SK-N-SH (cell line): ENCODE data around the gene SEMA3B. TPM values are rescaled to one million over a fixed set of nuclear protein-coding genes. Genes with fewer than 3 reads are reported as not detected.

Source experiments
- CTCF ChIA-PET: fragments of 300-600, 350-600 bp; formaldehyde crosslinking; extraction: SDS; loops from one replicate; lab custom pipeline; 2021; lab: Yijun Ruan, JAX
- POLR2A ChIA-PET: fragments of 350-600 bp; sonication (Branson Sonifier 250); formaldehyde crosslinking; extraction: SDS; loops from one replicate; lab custom pipeline; 2020; ENCODE audit warnings: antibody characterized with exemption, inconsistent platforms; lab: Yijun Ruan, JAX
- DNase-seq: peaks from one replicate; pipeline ENCODE4 v3.0.0; 2012
- H2AFZ ChIP-seq: fragments of 200-600 bp; sonication (generic); 2 replicates; pipeline ENCODE4 v1.8.1; 2016; ENCODE audit warnings: antibody characterized with exemption, mild to moderate bottlenecking, low read depth
- H3F3A ChIP-seq: fragments of 200-600 bp; sonication (generic); replicated peaks from 2 replicates; pipeline ENCODE3; 2016; ENCODE audit warnings: antibody characterized with exemption, mild to moderate bottlenecking; ENCODE audit not compliant: insufficient read depth
- H3K27ac ChIP-seq, 2 experiments: fragments of 200-500 bp in 1 of 2; fragments of 200-600 bp in 1 of 2; sonication (Bioruptor generic) in 1 of 2; sonication (generic), shearing (Covaris generic) in 1 of 2; 2 replicates each; pipeline versions ENCODE4 v1.5.1 to v1.6.1; 2014 to 2016; ENCODE audit warnings: low read depth in 2 of 2, inconsistent platforms in 1 of 2, low read length in 1 of 2, mild to moderate bottlenecking in 1 of 2, mixed read lengths in 1 of 2
- H3K27me3 ChIP-seq: fragments of 200-600 bp; sonication (generic), shearing (Covaris generic); 2 replicates; pipeline ENCODE4 v1.6.1; 2016; ENCODE audit warnings: mixed run types; ENCODE audit not compliant: insufficient read depth
- H3K36me3 ChIP-seq, 2 experiments: fragments of 200-500 bp in 1 of 2; fragments of 200-600 bp in 1 of 2; sonication (Bioruptor generic) in 1 of 2; sonication (generic) in 1 of 2; replicated peaks in 1 of 2; 2 replicates each; pipeline versions ENCODE3 to v1.5.1; 2014 to 2016; ENCODE audit warnings: low read length in 1 of 2, mild to moderate bottlenecking in 1 of 2; ENCODE audit not compliant: insufficient read depth in 2 of 2, control insufficient read depth in 1 of 2
- H3K4me1 ChIP-seq, 2 experiments: fragments of 200-500 bp in 1 of 2; fragments of 200-600 bp in 1 of 2; sonication (Bioruptor generic) in 1 of 2; sonication (generic), shearing (Covaris generic) in 1 of 2; 2 replicates each; pipeline versions ENCODE4 v1.5.1 to v1.6.1; 2014 to 2016; ENCODE audit warnings: low read depth in 1 of 2, low read length in 1 of 2, mixed run types in 1 of 2; ENCODE audit not compliant: insufficient read depth in 2 of 2, control insufficient read depth in 1 of 2
- H3K4me2 ChIP-seq: fragments of 200-600 bp; sonication (generic), shearing (Covaris generic); 2 replicates; pipeline ENCODE4 v1.6.1; 2017; ENCODE audit warnings: mixed run types
- H3K4me3 ChIP-seq, 2 experiments: fragments of 200-500 bp in 1 of 2; fragments of 200-600 bp in 1 of 2; sonication (Bioruptor generic) in 1 of 2; sonication (generic), shearing (Covaris generic) in 1 of 2; 2 replicates each; pipeline versions ENCODE4 v1.5.1 to v1.8.1; 2014 to 2016; ENCODE audit warnings: low read depth in 2 of 2, inconsistent platforms in 1 of 2, low read length in 1 of 2, mild to moderate bottlenecking in 1 of 2, mixed read lengths in 1 of 2, moderate library complexity in 1 of 2
- H3K79me2 ChIP-seq: fragments of 200-600 bp; sonication (generic); 2 replicates; pipeline ENCODE4 v1.8.1; 2017; ENCODE audit warnings: mild to moderate bottlenecking; ENCODE audit not compliant: insufficient read depth
- H3K9ac ChIP-seq: fragments of 200-600 bp; sonication (generic); 2 replicates; pipeline ENCODE4 v1.6.1; 2017; ENCODE audit warnings: mixed run types
- H3K9me2 ChIP-seq: fragments of 200-600 bp; sonication (generic); 2 replicates; pipeline ENCODE4 v1.6.1; 2017; ENCODE audit warnings: mixed run types
- H3K9me3 ChIP-seq: fragments of 200-600 bp; sonication (generic); 2 replicates; pipeline ENCODE4 v1.6.1; 2017; ENCODE audit warnings: mixed run types, mild to moderate bottlenecking, moderate library complexity
- H4K20me1 ChIP-seq: fragments of 200-600 bp; sonication (generic); 2 replicates; pipeline ENCODE4 v1.6.1; 2017; ENCODE audit warnings: mild to moderate bottlenecking, mixed run types; ENCODE audit not compliant: insufficient read depth
- CHD2 ChIP-seq: fragments of 150-350 bp; IDR thresholded peaks from 2 replicates; pipeline ENCODE4 v1.6.1; 2018; ENCODE audit warnings: low read length; ENCODE audit not compliant: partially characterized antibody
- ELF1 ChIP-seq: IDR thresholded peaks from 2 replicates; pipeline ENCODE4 v1.4.0; 2012
- FOXJ3 ChIP-seq: sonication (generic); formaldehyde crosslinking; IDR thresholded peaks from 2 replicates; pipeline ENCODE4 v1.5.1; 2020; ENCODE audit warnings: mild to moderate bottlenecking, missing genetic modification reagents
- JUND ChIP-seq: IDR thresholded peaks from 2 replicates; pipeline ENCODE4 v1.4.0; 2012
- MEF2A ChIP-seq: IDR thresholded peaks from 2 replicates; pipeline ENCODE4 v1.4.0; 2012; ENCODE audit warnings: low read depth, borderline replicate concordance
- NRF1 ChIP-seq: IDR thresholded peaks from 2 replicates; pipeline ENCODE4 v1.6.1; 2012; ENCODE audit warnings: low read depth, mild to moderate bottlenecking, low read length
- POLR2AphosphoS5 ChIP-seq: IDR thresholded peaks from 2 replicates; pipeline ENCODE4 v1.6.1; 2012; ENCODE audit warnings: low read depth, low read length
- RXRA ChIP-seq: IDR thresholded peaks from 2 replicates; pipeline ENCODE4 v1.4.0; 2012; ENCODE audit warnings: low read depth, mild to moderate bottlenecking, borderline replicate concordance
- SMC3 ChIP-seq: IDR thresholded peaks from 2 replicates; pipeline ENCODE4 v1.6.1; 2012; ENCODE audit warnings: low read depth, low read length, improper control_type of control experiment
- TCF12 ChIP-seq: IDR thresholded peaks from 2 replicates; pipeline ENCODE4 v1.4.0; 2012
- YY1 ChIP-seq: IDR thresholded peaks from 2 replicates; pipeline ENCODE4 v1.4.0; 2012; ENCODE audit warnings: low read depth, mild to moderate bottlenecking
- WGBS: methylation state at CpG from one replicate; pipeline ENCODE4 v1.1.6; 2017; ENCODE audit warnings: low lambda C conversion rate; 5-methylcytosine and 5-hydroxymethylcytosine counted together
- polyA plus RNA-seq, 3 experiments: library from polyadenylated mRNA; depleted of rRNA; stranded (reverse); fragments of >200 nt; gene quantifications; 2 replicates each; pipeline ENCODE4 v1.2.3, GENCODE V29; 2012
- TF ChIP-seq, protein P1 (sequence below): fragments of 150-350 bp; IDR thresholded peaks from 2 replicates; pipeline ENCODE4 v1.6.1; 2016; ENCODE audit warnings: mild to moderate bottlenecking, low read depth, low read length
- TF ChIP-seq, protein P2 (sequence below): IDR thresholded peaks from 2 replicates; pipeline ENCODE4 v1.4.0; 2012; ENCODE audit warnings: low read depth, borderline replicate concordance
- TF ChIP-seq, protein P3 (sequence below): IDR thresholded peaks from 2 replicates; pipeline ENCODE4; 2012
- TF ChIP-seq, protein P4 (sequence below): IDR thresholded peaks from 2 replicates; pipeline ENCODE4 v1.4.0; 2012; ENCODE audit warnings: low read depth
- TF ChIP-seq, protein P5 (sequence below): IDR thresholded peaks from 2 replicates; pipeline ENCODE4 v1.4.0; 2012; ENCODE audit warnings: low read depth, borderline replicate concordance

The SEMA3B gene
- polyA plus RNA-seq, 1 of the 3 experiments (the other 2 are of a cell fraction): 14.9 TPM

DNA sequence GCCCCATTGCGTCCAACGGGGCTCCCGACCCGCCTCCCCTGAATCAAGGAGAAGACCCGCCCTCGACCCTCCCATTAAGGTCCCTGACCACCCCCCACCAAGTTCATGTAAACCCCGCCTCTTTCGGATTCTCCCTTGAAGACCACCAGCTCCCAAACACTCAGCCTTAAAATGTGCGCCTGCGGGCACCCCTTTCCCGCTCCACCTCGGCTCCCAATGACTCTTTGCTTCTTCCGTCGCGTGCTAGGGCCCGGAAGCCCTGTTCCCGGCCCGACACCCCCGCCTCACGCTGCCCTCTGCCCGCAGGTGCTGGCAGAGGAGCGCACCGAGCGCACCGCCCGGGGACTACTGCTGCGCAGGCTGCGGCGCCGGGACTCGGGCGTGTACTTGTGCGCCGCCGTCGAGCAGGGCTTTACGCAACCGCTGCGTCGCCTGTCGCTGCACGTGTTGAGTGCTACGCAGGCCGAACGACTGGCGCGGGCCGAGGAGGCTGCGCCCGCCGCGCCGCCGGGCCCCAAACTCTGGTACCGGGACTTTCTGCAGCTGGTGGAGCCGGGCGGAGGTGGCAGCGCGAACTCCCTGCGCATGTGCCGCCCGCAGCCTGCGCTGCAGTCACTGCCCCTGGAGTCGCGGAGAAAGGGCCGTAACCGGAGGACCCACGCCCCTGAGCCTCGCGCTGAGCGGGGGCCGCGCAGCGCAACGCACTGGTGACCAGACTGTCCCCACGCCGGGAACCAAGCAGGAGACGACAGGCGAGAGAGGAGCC lies 7.2 kb downstream of the SEMA3B start:
- no peaks in the 10 kb centered on the region for H3K79me2 ChIP-seq
- H4K20me1 ChIP-seq: no peaks in the 10 kb centered on the region
- no peak overlapping the region for H3K27ac ChIP-seq
- H3K9me2 ChIP-seq: no peaks in the 10 kb centered on the region
- TF ChIP-seq RXRA (no peak), YY1 (no peak), POLR2AphosphoS5 (no peak), SMC3 (no peak), JUND (no peak), TCF12 (no peak), ELF1 (no peak), CHD2 (no peak)
- TF ChIP-seq, protein P1, sequence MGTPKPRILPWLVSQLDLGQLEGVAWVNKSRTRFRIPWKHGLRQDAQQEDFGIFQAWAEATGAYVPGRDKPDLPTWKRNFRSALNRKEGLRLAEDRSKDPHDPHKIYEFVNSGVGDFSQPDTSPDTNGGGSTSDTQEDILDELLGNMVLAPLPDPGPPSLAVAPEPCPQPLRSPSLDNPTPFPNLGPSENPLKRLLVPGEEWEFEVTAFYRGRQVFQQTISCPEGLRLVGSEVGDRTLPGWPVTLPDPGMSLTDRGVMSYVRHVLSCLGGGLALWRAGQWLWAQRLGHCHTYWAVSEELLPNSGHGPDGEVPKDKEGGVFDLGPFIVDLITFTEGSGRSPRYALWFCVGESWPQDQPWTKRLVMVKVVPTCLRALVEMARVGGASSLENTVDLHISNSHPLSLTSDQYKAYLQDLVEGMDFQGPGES: no peak
- TF ChIP-seq, protein P2, sequence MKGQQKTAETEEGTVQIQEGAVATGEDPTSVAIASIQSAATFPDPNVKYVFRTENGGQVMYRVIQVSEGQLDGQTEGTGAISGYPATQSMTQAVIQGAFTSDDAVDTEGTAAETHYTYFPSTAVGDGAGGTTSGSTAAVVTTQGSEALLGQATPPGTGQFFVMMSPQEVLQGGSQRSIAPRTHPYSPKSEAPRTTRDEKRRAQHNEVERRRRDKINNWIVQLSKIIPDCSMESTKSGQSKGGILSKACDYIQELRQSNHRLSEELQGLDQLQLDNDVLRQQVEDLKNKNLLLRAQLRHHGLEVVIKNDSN: no peak
- TF ChIP-seq, protein P3, sequence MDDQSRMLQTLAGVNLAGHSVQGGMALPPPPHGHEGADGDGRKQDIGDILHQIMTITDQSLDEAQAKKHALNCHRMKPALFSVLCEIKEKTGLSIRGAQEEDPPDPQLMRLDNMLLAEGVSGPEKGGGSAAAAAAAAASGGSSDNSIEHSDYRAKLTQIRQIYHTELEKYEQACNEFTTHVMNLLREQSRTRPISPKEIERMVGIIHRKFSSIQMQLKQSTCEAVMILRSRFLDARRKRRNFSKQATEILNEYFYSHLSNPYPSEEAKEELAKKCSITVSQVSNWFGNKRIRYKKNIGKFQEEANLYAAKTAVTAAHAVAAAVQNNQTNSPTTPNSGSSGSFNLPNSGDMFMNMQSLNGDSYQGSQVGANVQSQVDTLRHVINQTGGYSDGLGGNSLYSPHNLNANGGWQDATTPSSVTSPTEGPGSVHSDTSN: no peak
- no peak for DNase-seq
- no peak overlapping the region for H3K9ac ChIP-seq
- H3K27me3 ChIP-seq: 0 out of 2 replicates have a peak, but pooled peaks cover 16% of the 10 kb centered on the region
- H2AFZ ChIP-seq: no peak overlapping the region
- 62% methylated on average over 45 of the region's 79 CpGs for WGBS
- H3K4me3 ChIP-seq: no peak overlapping the region
- peaks cover 14% of the 10 kb centered on the region for H3F3A ChIP-seq
- CTCF ChIA-PET: interaction anchor here (1.0 to 12.2 kb wide), 13 partner anchors 8 to 162 kb away, joined by 3 to 206 read pairs (median 11); partner anchors contain the start of genes GNAT1, HYAL3 and NAA80
- no peak overlapping the region for H3K4me2 ChIP-seq
- H3K4me1 ChIP-seq: peaks cover 0 to 11% of the 10 kb centered on the region in 2 experiments; a peak in 1 of 4 replicates
- POLR2A ChIA-PET: no interaction called here
- H3K36me3 ChIP-seq: no peaks in the 10 kb centered on the region
- no peaks in the 10 kb centered on the region for H3K9me3 ChIP-seq

DNA sequence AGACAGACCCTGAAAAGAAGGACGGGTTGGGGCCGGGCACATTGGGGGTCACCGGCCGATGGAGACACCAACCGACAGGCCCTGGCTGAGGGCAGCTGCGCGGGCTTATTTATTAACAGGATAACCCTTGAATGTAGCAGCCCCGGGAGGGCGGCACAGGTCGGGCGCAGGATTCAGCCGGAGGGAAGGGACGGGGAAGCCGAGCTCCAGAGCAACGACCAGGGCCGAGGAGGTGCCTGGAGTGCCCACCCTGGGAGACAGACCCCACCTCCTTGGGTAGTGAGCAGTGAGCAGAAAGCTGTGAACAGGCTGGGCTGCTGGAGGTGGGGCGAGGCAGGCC lies 7.8 kb downstream of the SEMA3B start:
- ChIA-PET POLR2A (no interaction called here), CTCF (interaction anchor here (1.0 to 12.2 kb wide), 6 partner anchors 22 to 156 kb away, joined by 3 to 206 read pairs (median 14); partner anchors contain the start of genes GNAT1, HYAL3 and NAA80)
- H3K79me2 ChIP-seq: no peaks in the 10 kb centered on the region
- no peak overlapping the region for H3K27ac ChIP-seq
- H3K36me3 ChIP-seq: no peaks in the 10 kb centered on the region
- no peak overlapping the region for H3K4me2 ChIP-seq
- WGBS: 89% methylated on average over 12 of the region's 17 CpGs
- H3K4me3 ChIP-seq: no peak overlapping the region
- H3K27me3 ChIP-seq: 0 out of 2 replicates have a peak, but pooled peaks cover 16% of the 10 kb centered on the region
- DNase-seq: no peak
- no peaks in the 10 kb centered on the region for H4K20me1 ChIP-seq
- peaks cover 0 to 11% of the 10 kb centered on the region in 2 experiments; a peak in 1 of 4 replicates for H3K4me1 ChIP-seq
- no peak overlapping the region for H2AFZ ChIP-seq
- no peaks in the 10 kb centered on the region for H3K9me2 ChIP-seq
- H3K9ac ChIP-seq: no peak overlapping the region
- no peaks in the 10 kb centered on the region for H3K9me3 ChIP-seq
- H3F3A ChIP-seq: peaks cover 10% of the 10 kb centered on the region
- no peak for TF ChIP-seq TCF12
- no peak for TF ChIP-seq MEF2A
- TF ChIP-seq SMC3: no peak
- TF ChIP-seq, protein P4, sequence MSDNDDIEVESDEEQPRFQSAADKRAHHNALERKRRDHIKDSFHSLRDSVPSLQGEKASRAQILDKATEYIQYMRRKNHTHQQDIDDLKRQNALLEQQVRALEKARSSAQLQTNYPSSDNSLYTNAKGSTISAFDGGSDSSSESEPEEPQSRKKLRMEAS: no peak
- TF ChIP-seq, protein P3: no peak
- no peak for TF ChIP-seq RXRA
- no peak for TF ChIP-seq NRF1
- no peak for TF ChIP-seq FOXJ3
- TF ChIP-seq, protein P5, sequence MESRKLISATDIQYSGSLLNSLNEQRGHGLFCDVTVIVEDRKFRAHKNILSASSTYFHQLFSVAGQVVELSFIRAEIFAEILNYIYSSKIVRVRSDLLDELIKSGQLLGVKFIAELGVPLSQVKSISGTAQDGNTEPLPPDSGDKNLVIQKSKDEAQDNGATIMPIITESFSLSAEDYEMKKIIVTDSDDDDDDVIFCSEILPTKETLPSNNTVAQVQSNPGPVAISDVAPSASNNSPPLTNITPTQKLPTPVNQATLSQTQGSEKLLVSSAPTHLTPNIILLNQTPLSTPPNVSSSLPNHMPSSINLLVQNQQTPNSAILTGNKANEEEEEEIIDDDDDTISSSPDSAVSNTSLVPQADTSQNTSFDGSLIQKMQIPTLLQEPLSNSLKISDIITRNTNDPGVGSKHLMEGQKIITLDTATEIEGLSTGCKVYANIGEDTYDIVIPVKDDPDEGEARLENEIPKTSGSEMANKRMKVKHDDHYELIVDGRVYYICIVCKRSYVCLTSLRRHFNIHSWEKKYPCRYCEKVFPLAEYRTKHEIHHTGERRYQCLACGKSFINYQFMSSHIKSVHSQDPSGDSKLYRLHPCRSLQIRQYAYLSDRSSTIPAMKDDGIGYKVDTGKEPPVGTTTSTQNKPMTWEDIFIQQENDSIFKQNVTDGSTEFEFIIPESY: no peak
- TF ChIP-seq JUND: no peak
